PC-3 (cell line): ENCODE data around the gene LGMN. TPM values are rescaled to one million over a fixed set of nuclear protein-coding genes. Genes with fewer than 3 reads are reported as not detected.
A peak's percentile ranks its signal among the peaks of the same experiment; 100 is the strongest.

Experiments
- ATAC-seq: fragments of 200-7000 bp; cut with Tn5 transposase; 2 replicates; pipeline ENCODE4 v1.9.1; 2020; ENCODE audit warnings: mild to moderate bottlenecking, moderate library complexity
- BruUV-seq: library from RNA; stranded (reverse); fragments of 400-500 nt; replicated peaks from 2 replicates; lab custom pipeline; 2021; lab: Mats Ljungman, UMichigan
- CTCF ChIA-PET: fragments of 300-600 bp; sonication (Branson Sonifier 250); formaldehyde crosslinking; loops from one replicate; lab custom pipeline; 2022; ENCODE audit warnings: antibody characterized with exemption; lab: Charles Lee
- POLR2A ChIA-PET: fragments of 300-600 bp; sonication (Branson Sonifier 250); formaldehyde crosslinking; loops from one replicate; lab custom pipeline; 2022; ENCODE audit warnings: antibody characterized with exemption; ENCODE audit not compliant: unreplicated experiment; lab: Charles Lee
- DNase-seq: peaks from one replicate; pipeline ENCODE4 v3.0.0-alpha.2; 2015
- H2AFZ ChIP-seq: fragments of 300-600 bp; sonication (generic); 2 replicates; pipeline ENCODE4 v1.6.0; 2016; ENCODE audit warnings: antibody characterized with exemption, low read length
- H3F3A ChIP-seq: fragments of 300-600 bp; sonication (generic); one replicate; pipeline ENCODE4 v1.6.0; 2017; ENCODE audit warnings: antibody characterized with exemption, low read length, control low read depth, mild to moderate bottlenecking; ENCODE audit not compliant: unreplicated experiment
- H3K27ac ChIP-seq: fragments of 300-600 bp; sonication (generic); 2 replicates; pipeline ENCODE4 v1.5.1; 2016; ENCODE audit warnings: mild to moderate bottlenecking, low read length
- H3K27me3 ChIP-seq: fragments of 300-600 bp; sonication (generic); 2 replicates; pipeline ENCODE4 v1.6.1; 2016; ENCODE audit warnings: low read length, mixed read lengths
- H3K36me3 ChIP-seq: fragments of 300-600 bp; sonication (generic); 2 replicates; pipeline ENCODE4 v1.6.1; 2016; ENCODE audit warnings: low read depth, mixed run types, low read length, mixed read lengths
- H3K4me1 ChIP-seq: fragments of 300-600 bp; sonication (generic); 2 replicates; pipeline ENCODE4 v1.5.1; 2016; ENCODE audit warnings: low read length; ENCODE audit not compliant: insufficient read depth
- H3K4me2 ChIP-seq: fragments of 300-600 bp; sonication (generic); 2 replicates; pipeline ENCODE4 v1.6.0; 2016; ENCODE audit warnings: low read length
- H3K4me3 ChIP-seq: fragments of 300-600 bp; sonication (generic); 2 replicates; pipeline ENCODE4 v1.5.1; 2016; ENCODE audit warnings: mild to moderate bottlenecking, low read length, mixed read lengths
- H3K79me2 ChIP-seq: fragments of 300-600 bp; sonication (generic); 2 replicates; pipeline ENCODE4 v1.6.1; 2017; ENCODE audit warnings: low read length, mixed read lengths
- H3K9ac ChIP-seq: fragments of 300-600 bp; sonication (generic); 2 replicates; pipeline ENCODE4 v1.6.0; 2016; ENCODE audit warnings: mild to moderate bottlenecking, low read length
- H3K9me2 ChIP-seq: fragments of 300-600 bp; sonication (generic); replicated peaks from 2 replicates; pipeline ENCODE4 v1.6.1; 2016; ENCODE audit warnings: mixed run types, low read length, mixed read lengths
- H3K9me3 ChIP-seq: fragments of 300-600 bp; sonication (generic); 2 replicates; pipeline ENCODE4 v1.6.1; 2016; ENCODE audit warnings: low read length, mixed read lengths
- H4K20me1 ChIP-seq: fragments of 300-600 bp; sonication (generic); 2 replicates; pipeline ENCODE4 v1.6.1; 2016; ENCODE audit warnings: low read length, mixed read lengths
- EZH2 ChIP-seq: fragments of 300-600 bp; sonication (generic); IDR thresholded peaks from one replicate; pipeline ENCODE4 v1.6.1; 2017; ENCODE audit warnings: antibody characterized with exemption, mild to moderate bottlenecking, low read length; ENCODE audit not compliant: unreplicated experiment
- EZH2phosphoT487 ChIP-seq: fragments of 300-600 bp; sonication (generic); IDR thresholded peaks from 2 replicates; pipeline ENCODE4 v1.6.1; 2018; ENCODE audit warnings: mild to moderate bottlenecking, antibody characterized with exemption, low read length, borderline replicate concordance
- intact Hi-C: fragments of 100-400 bp; cut with micrococcal nuclease; formaldehyde crosslinking; loops from 2 replicates; pipeline ENCODE4 v1.9.0; 2023
- total RNA-seq: library from RNA; depleted of rRNA; stranded (reverse); fragments of >200 nt; gene quantifications from 2 replicates; pipeline ENCODE4 v1.2.3, GENCODE V29; 2014
- TF ChIP-seq, protein P1 (sequence below): fragments of 300-600 bp; sonication (generic); conservative IDR thresholded peaks from 2 replicates; pipeline ENCODE4 v1.5.1; 2017; ENCODE audit warnings: antibody characterized with exemption, low read depth, mild to moderate bottlenecking, low read length

LGMN gene
- total RNA-seq, 1 experiment from 2014 or later: 46.8 TPM

GRCh38 chr14:92695562-92695961, 52.9 kb downstream of the LGMN start:
- intact Hi-C loops: no loop called here
- BruUV-seq: no TSS peak
- CTCF ChIA-PET: no interaction called here

DNA sequence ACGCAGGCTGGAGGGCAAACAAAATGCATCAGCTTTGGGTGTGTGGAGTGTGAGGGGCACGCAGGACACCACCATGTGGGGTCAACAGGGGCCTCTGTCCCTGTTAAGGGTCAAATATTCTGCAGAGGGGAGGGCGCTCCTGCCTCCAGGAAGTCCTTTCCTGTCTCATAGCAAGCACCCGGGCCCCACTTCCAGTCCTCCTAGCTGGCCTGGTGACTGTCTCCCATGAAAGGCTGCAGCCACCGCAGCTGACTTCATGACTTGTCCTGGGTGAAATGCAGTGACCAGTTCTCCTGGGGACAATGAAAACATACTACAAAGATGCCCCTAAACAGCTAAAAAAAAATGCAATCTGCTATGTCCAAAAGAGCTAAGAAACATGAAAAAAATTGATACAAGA, 53.6 kb downstream of the LGMN start:
- POLR2A ChIA-PET: no interaction called here
- 0 out of 2 replicates have a peak overlapping the region, but pooled peaks have one; percentile 18 for H3K4me2 ChIP-seq
- no peak overlapping the region for H2AFZ ChIP-seq
- no peaks in the 10 kb centered on the region for H3K36me3 ChIP-seq
- no peak overlapping the region for H3K27ac ChIP-seq
- TF ChIP-seq EZH2: no peak
- TF ChIP-seq, protein P1, sequence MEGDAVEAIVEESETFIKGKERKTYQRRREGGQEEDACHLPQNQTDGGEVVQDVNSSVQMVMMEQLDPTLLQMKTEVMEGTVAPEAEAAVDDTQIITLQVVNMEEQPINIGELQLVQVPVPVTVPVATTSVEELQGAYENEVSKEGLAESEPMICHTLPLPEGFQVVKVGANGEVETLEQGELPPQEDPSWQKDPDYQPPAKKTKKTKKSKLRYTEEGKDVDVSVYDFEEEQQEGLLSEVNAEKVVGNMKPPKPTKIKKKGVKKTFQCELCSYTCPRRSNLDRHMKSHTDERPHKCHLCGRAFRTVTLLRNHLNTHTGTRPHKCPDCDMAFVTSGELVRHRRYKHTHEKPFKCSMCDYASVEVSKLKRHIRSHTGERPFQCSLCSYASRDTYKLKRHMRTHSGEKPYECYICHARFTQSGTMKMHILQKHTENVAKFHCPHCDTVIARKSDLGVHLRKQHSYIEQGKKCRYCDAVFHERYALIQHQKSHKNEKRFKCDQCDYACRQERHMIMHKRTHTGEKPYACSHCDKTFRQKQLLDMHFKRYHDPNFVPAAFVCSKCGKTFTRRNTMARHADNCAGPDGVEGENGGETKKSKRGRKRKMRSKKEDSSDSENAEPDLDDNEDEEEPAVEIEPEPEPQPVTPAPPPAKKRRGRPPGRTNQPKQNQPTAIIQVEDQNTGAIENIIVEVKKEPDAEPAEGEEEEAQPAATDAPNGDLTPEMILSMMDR: no peak
- no peak for TF ChIP-seq EZH2phosphoT487
- no peaks in the 10 kb centered on the region for H3K9me3 ChIP-seq
- no peak overlapping the region for H3K9ac ChIP-seq
- H3K4me1 ChIP-seq: peaks cover 28% of the 10 kb centered on the region
- H3K4me3 ChIP-seq: no peak overlapping the region
- ATAC-seq (no peak), DNase-seq (no peak)
- no peaks in the 10 kb centered on the region for H3K27me3 ChIP-seq
- no peaks in the 10 kb centered on the region for H3K9me2 ChIP-seq
- intact Hi-C loops: no loop called here
- no peaks in the 10 kb centered on the region for H4K20me1 ChIP-seq
- CTCF ChIA-PET: interaction anchor here (0.7 kb wide), 1 partner anchor 760 kb away, joined by 3 read pairs; no protein-coding TSS in a partner anchor
- H3K79me2 ChIP-seq: no peaks in the 10 kb centered on the region
- no TSS peak for BruUV-seq
- no peaks in the 10 kb centered on the region for H3F3A ChIP-seq

More at GRCh38 chr14:92695562-92695961, 52.9 kb downstream of the LGMN start:
- Histone ChIP-seq H3K4me2 (no peak overlapping the region), H3K4me1 (peaks cover 28% of the 10 kb centered on the region), H3K36me3 (no peaks in the 10 kb centered on the region), H3F3A (no peaks in the 10 kb centered on the region), H3K27me3 (no peaks in the 10 kb centered on the region), H3K9me2 (no peaks in the 10 kb centered on the region), H4K20me1 (no peaks in the 10 kb centered on the region), H3K9ac (no peak overlapping the region), H3K9me3 (no peaks in the 10 kb centered on the region), H3K27ac (no peak overlapping the region), H2AFZ (no peak overlapping the region), H3K79me2 (no peaks in the 10 kb centered on the region), H3K4me3 (no peak overlapping the region)
- TF ChIP-seq EZH2 (no peak), EZH2phosphoT487 (no peak)
- TF ChIP-seq, protein P1: no peak
- no peak for ATAC-seq
- POLR2A ChIA-PET: no interaction called here
- DNase-seq: no peak

- Histone ChIP-seq H3K36me3 (no peaks in the 10 kb centered on the region), H3K4me2 (peak overlapping the region; percentile 18), H3K4me3 (no peak overlapping the region), H3K9me3 (no peaks in the 10 kb centered on the region), H3K79me2 (no peaks in the 10 kb centered on the region), H3K9me2 (no peaks in the 10 kb centered on the region), H3K27ac (no peak overlapping the region), H3K27me3 (no peaks in the 10 kb centered on the region), H2AFZ (no peak overlapping the region), H3K4me1 (peaks cover 28% of the 10 kb centered on the region), H3K9ac (no peak overlapping the region), H4K20me1 (no peaks in the 10 kb centered on the region), H3F3A (no peaks in the 10 kb centered on the region)
- POLR2A ChIA-PET: no interaction called here
- no peak for TF ChIP-seq EZH2
- no peak for TF ChIP-seq EZH2phosphoT487
- TF ChIP-seq, protein P1: no peak
- CTCF ChIA-PET: interaction anchor here (0.7 kb wide), 1 partner anchor 761 kb away, joined by 3 read pairs; no protein-coding TSS in a partner anchor
- intact Hi-C loops: no loop called here
- peak; percentile 90 for ATAC-seq
- peak; percentile 86 for DNase-seq
- BruUV-seq: no TSS peak
Observed at GRCh38 chr14:92693998-92694795, 54.2 kb downstream of the LGMN start.
